ENCODE data around the gene GAS2L2. TPM values are rescaled to one million over a fixed set of nuclear protein-coding genes. Genes with fewer than 3 reads are reported as not detected.

Gene GAS2L2
- total and polyA plus RNA-seq, 10 donors: 0.02 to 0.03 (median 0.02) TPM; not detected in 7

- no peak overlapping the region for H3K27ac ChIP-seq
- no peak for DNase-seq
- H3K9me3 ChIP-seq: no peaks in the 10 kb centered on the region
- WGBS, 5 donors: 73 to 85% (median 84%) methylated on average over 16 to 20 of the region's 20 CpGs
- H3K27me3 ChIP-seq (replicated peaks in 1 of 7): peaks cover 0 to 20% (median 0%) of the 10 kb centered on the region in 7 donors
- intact Hi-C loops (cut with DNase I; ENCODE audit: low total_unique reads): no loop called here
- no peak overlapping the region for H3K4me3 ChIP-seq
- TF ChIP-seq POLR2AphosphoS5 (IDR thresholded peaks at IDR 0.05) (no peak), CTCF (IDR thresholded peaks at IDR 0.05 in 8 of 11, conservative IDR thresholded peaks at IDR 0.05 in 3 of 11) (no peak), POLR2A (IDR thresholded peaks at IDR 0.05) (no peak)
- no peaks in the 10 kb centered on the region for H3K36me3 ChIP-seq
- no peaks in the 10 kb centered on the region for H3K4me1 ChIP-seq
Measured at GRCh38 chr17:35773129-35773528, 20.1 kb upstream of the GAS2L2 start.

GRCh38 chr17:35769895-35770486 is 17.0 kb upstream of the GAS2L2 start:
- H3K4me1 ChIP-seq: peaks cover 0 to 6% (median under 1%) of the 10 kb centered on the region in 6 donors
- no peaks in the 10 kb centered on the region for H3K36me3 ChIP-seq
- no peak overlapping the region for H3K27ac ChIP-seq
- DNase-seq: no peak
- intact Hi-C loops (cut with DNase I; ENCODE audit: low total_unique reads): loop anchor here (5.0 kb wide), 1 partner anchor 37 kb away; the partner anchor contains the start of gene TAF15
- WGBS, 5 donors: 94 to 96% (median 96%) methylated on average over 47 to 48 of the region's 48 CpGs
- no peaks in the 10 kb centered on the region for H3K9me3 ChIP-seq
- no peak overlapping the region for H3K4me3 ChIP-seq
- no peak for TF ChIP-seq POLR2A (IDR thresholded peaks at IDR 0.05)
- no peak for TF ChIP-seq CTCF (IDR thresholded peaks at IDR 0.05 in 8 of 11, conservative IDR thresholded peaks at IDR 0.05 in 3 of 11)
- TF ChIP-seq POLR2AphosphoS5 (IDR thresholded peaks at IDR 0.05): no peak
- H3K27me3 ChIP-seq (replicated peaks in 1 of 7): peaks cover 0 to 6% (median 0%) of the 10 kb centered on the region in 7 donors

GRCh38 chr17:35768797-35769196 is 15.8 kb upstream of the GAS2L2 start:
- intact Hi-C loops (cut with DNase I; ENCODE audit: low total_unique reads): loop anchor here (5.0 kb wide), 1 partner anchor 39 kb away; the partner anchor contains the start of gene TAF15
- 81 to 96% (median 92%) methylated on average over 2 of the region's 2 CpGs for WGBS, 5 donors

More at GRCh38 chr17:35768797-35769196, 15.8 kb upstream of the GAS2L2 start:
- Histone ChIP-seq H3K36me3 (no peaks in the 10 kb centered on the region), H3K4me3 (no peak overlapping the region), H3K9me3 (no peaks in the 10 kb centered on the region), H3K27ac (no peak overlapping the region), H3K27me3 (replicated peaks in 1 of 7) (peaks cover 0 to 9% (median 0%) of the 10 kb centered on the region in 7 donors), H3K4me1 (peaks cover 5 to 18% (median 12%) of the 10 kb centered on the region in 6 donors)
- no peak for DNase-seq
- TF ChIP-seq CTCF (IDR thresholded peaks at IDR 0.05 in 8 of 11, conservative IDR thresholded peaks at IDR 0.05 in 3 of 11) (no peak), POLR2AphosphoS5 (IDR thresholded peaks at IDR 0.05) (no peak), POLR2A (IDR thresholded peaks at IDR 0.05) (no peak)
